H1 (cell line): ENCODE data around the gene FCN2. TPM values are rescaled to one million over a fixed set of nuclear protein-coding genes. Genes with fewer than 3 reads are reported as not detected.
A peak's percentile ranks its signal among the peaks of the same experiment; 100 is the strongest.

ENCODE experiments used
- CTCF ChIA-PET: fragments of 300-600 bp; sonication (Branson Sonifier 250); formaldehyde crosslinking; loops from one replicate; lab custom pipeline; 2021; ENCODE audit not compliant: partially characterized antibody; lab: Charles Lee
- POLR2A ChIA-PET: fragments of 300-600 bp; sonication (Branson Sonifier 250); formaldehyde crosslinking; loops from one replicate; lab custom pipeline; 2021; ENCODE audit warnings: inconsistent platforms; ENCODE audit not compliant: partially characterized antibody; lab: Charles Lee
- DNase-seq, 2 experiments: peaks; one replicate each; pipeline versions ENCODE4 v3.0.0 to v3.0.0-alpha.2; 2010 to 2022; ENCODE audit warnings: low spot score in 2 of 2, low read depth in 1 of 2, mixed read lengths in 1 of 2
- FAIRE-seq: peaks from 2 replicates; lab custom pipeline; 2011; peaks lifted over from hg19 to GRCh38; lab: Jason Lieb, UNC
- H2AFZ ChIP-seq: 2 replicates; pipeline ENCODE4 v1.8.1; 2012; ENCODE audit warnings: low read length, inconsistent platforms
- H2AK5ac ChIP-seq: 2 replicates; pipeline ENCODE4 v1.6.1; 2013; ENCODE audit warnings: low read depth, low read length
- H2BK120ac ChIP-seq: replicated peaks from 2 replicates; pipeline ENCODE3; 2013; ENCODE audit warnings: low read depth, low read length, inconsistent platforms
- H2BK12ac ChIP-seq: 2 replicates; pipeline ENCODE4 v1.6.1; 2013; ENCODE audit warnings: low read depth, low read length
- H2BK15ac ChIP-seq: 2 replicates; pipeline ENCODE4 v1.6.1; 2013; ENCODE audit warnings: low read length
- H2BK20ac ChIP-seq: 2 replicates; pipeline ENCODE4 v1.6.1; 2013; ENCODE audit warnings: low read length
- H2BK5ac ChIP-seq: 2 replicates; pipeline ENCODE4 v1.6.1; 2013; ENCODE audit warnings: low read depth, low read length
- H3K14ac ChIP-seq: 2 replicates; pipeline ENCODE4 v1.6.1; 2013; ENCODE audit warnings: inconsistent platforms; ENCODE audit not compliant: insufficient read length
- H3K18ac ChIP-seq: 2 replicates; pipeline ENCODE4 v1.6.1; 2013; ENCODE audit warnings: low read length; ENCODE audit errors: extremely low read depth
- H3K23ac ChIP-seq: 2 replicates; pipeline ENCODE4 v1.6.1; 2013; ENCODE audit warnings: inconsistent platforms; ENCODE audit not compliant: insufficient read length
- H3K23me2 ChIP-seq: 2 replicates; pipeline ENCODE4 v1.6.1; 2013; ENCODE audit warnings: low read depth, low read length
- H3K27ac ChIP-seq: 2 replicates; pipeline ENCODE4 v1.6.1; 2011; ENCODE audit warnings: low read depth, low read length, inconsistent platforms
- H3K27me3 ChIP-seq, 4 experiments: replicated peaks in 1 of 4; 1 replicate in 1 of 4; 2 replicates in 3 of 4; pipeline versions ENCODE4 v1.6.1 to v1.8.1; 2011 to 2013; ENCODE audit warnings: low read length in 3 of 4, mild to moderate bottlenecking in 3 of 4, inconsistent platforms in 2 of 4, mixed read lengths in 2 of 4, moderate library complexity in 1 of 4; ENCODE audit not compliant: control insufficient read depth in 3 of 4, insufficient read depth in 3 of 4; ENCODE audit errors: extremely low read depth in 1 of 4
- H3K36me3 ChIP-seq, 4 experiments: 2 replicates each; pipeline versions ENCODE4 v1.6.1 to v1.8.1; 2011 to 2013; ENCODE audit warnings: mild to moderate bottlenecking in 4 of 4, low read length in 3 of 4, moderate library complexity in 2 of 4, control low read depth in 1 of 4, inconsistent platforms in 1 of 4; ENCODE audit not compliant: insufficient read depth in 4 of 4, control insufficient read depth in 2 of 4
- H3K4ac ChIP-seq: replicated peaks from 2 replicates; pipeline ENCODE3; 2013; ENCODE audit warnings: low read length, low read depth, mixed read lengths, inconsistent platforms; ENCODE audit not compliant: insufficient read length
- H3K4me1 ChIP-seq, 4 experiments: replicated peaks in 1 of 4; 1 replicate in 1 of 4; 2 replicates in 3 of 4; pipeline versions ENCODE4 v1.6.1 to v1.8.1; 2011 to 2013; ENCODE audit warnings: low read length in 3 of 4, inconsistent platforms in 2 of 4, mixed read lengths in 1 of 4; ENCODE audit not compliant: insufficient read depth in 4 of 4, control insufficient read depth in 3 of 4
- H3K4me2 ChIP-seq, 2 experiments: 2 replicates each; pipeline versions ENCODE4 v1.6.1 to v1.8.1; 2011 to 2013; ENCODE audit warnings: low read depth in 2 of 2, low read length in 2 of 2, control low read depth in 1 of 2, inconsistent platforms in 1 of 2, mild to moderate bottlenecking in 1 of 2; ENCODE audit not compliant: insufficient read depth in 1 of 2
- H3K4me3 ChIP-seq, 4 experiments: fragments of 200-600, 300-600 bp in 1 of 4; sonication (generic), shearing (Covaris generic), sonication (Bioruptor Twin) in 1 of 4; 2 replicates each; pipeline versions ENCODE4 v1.5.1 to v1.8.1; 2011 to 2016; ENCODE audit warnings: low read length in 4 of 4, low read depth in 3 of 4, control low read depth in 2 of 4, inconsistent platforms in 2 of 4, mild to moderate bottlenecking in 2 of 4, mixed read lengths in 1 of 4, moderate library complexity in 1 of 4; ENCODE audit not compliant: insufficient read depth in 2 of 4; ENCODE audit errors: extremely low read depth in 1 of 4
- H3K56ac ChIP-seq: replicated peaks from 2 replicates; pipeline ENCODE3; 2013; ENCODE audit warnings: low read depth, mild to moderate bottlenecking, mixed read lengths, low read length, inconsistent platforms; ENCODE audit not compliant: insufficient read length
- H3K79me1 ChIP-seq: 2 replicates; pipeline ENCODE4 v1.6.1; 2013; ENCODE audit warnings: low read depth, low read length, control low read depth
- H3K79me2 ChIP-seq, 2 experiments: 2 replicates each; pipeline versions ENCODE4 v1.6.1 to v1.8.1; 2012 to 2013; ENCODE audit warnings: low read length in 2 of 2, mild to moderate bottlenecking in 2 of 2, inconsistent platforms in 1 of 2; ENCODE audit not compliant: insufficient read depth in 2 of 2, control insufficient read depth in 1 of 2
- H3K9ac ChIP-seq, 4 experiments: replicated peaks in 1 of 4; 1 replicate in 1 of 4; 2 replicates in 3 of 4; pipeline versions ENCODE4 v1.6.1 to v1.8.1; 2011 to 2013; ENCODE audit warnings: low read depth in 3 of 4, low read length in 3 of 4, control low read depth in 2 of 4, mild to moderate bottlenecking in 2 of 4, moderate library complexity in 2 of 4, inconsistent platforms in 1 of 4; ENCODE audit errors: extremely low read depth in 1 of 4
- H3K9me3 ChIP-seq, 2 experiments: 2 replicates each; pipeline versions ENCODE4 v1.6.1 to v1.8.1; 2012 to 2013; ENCODE audit warnings: mild to moderate bottlenecking in 2 of 2, moderate library complexity in 2 of 2, control low read depth in 1 of 2, inconsistent platforms in 1 of 2, low read depth in 1 of 2, low read length in 1 of 2, mixed read lengths in 1 of 2; ENCODE audit not compliant: insufficient read depth in 2 of 2
- H4K20me1 ChIP-seq, 2 experiments: replicated peaks in 1 of 2; 2 replicates each; pipeline versions ENCODE3 to v1.8.1; 2011 to 2013; ENCODE audit warnings: inconsistent platforms in 2 of 2, low read length in 2 of 2, mild to moderate bottlenecking in 1 of 2; ENCODE audit not compliant: insufficient read depth in 2 of 2, control insufficient read depth in 1 of 2
- H4K5ac ChIP-seq: 2 replicates; pipeline ENCODE4 v1.6.1; 2013; ENCODE audit warnings: low read length, low read depth, mixed read lengths, inconsistent platforms; ENCODE audit not compliant: insufficient read length
- H4K8ac ChIP-seq: 2 replicates; pipeline ENCODE4 v1.8.0; 2013; ENCODE audit warnings: mild to moderate bottlenecking, moderate library complexity, low read length, inconsistent platforms; ENCODE audit not compliant: insufficient read depth; ENCODE audit errors: extremely low read depth
- H4K91ac ChIP-seq: replicated peaks from 2 replicates; pipeline ENCODE3; 2013; ENCODE audit warnings: low read length, mixed read lengths, inconsistent platforms; ENCODE audit not compliant: insufficient read length
- ATF3 ChIP-seq: IDR thresholded peaks from 2 replicates; pipeline ENCODE4 v1.6.1; 2011; ENCODE audit warnings: low read depth, mild to moderate bottlenecking, low read length; ENCODE audit not compliant: insufficient read depth
- CHD1 ChIP-seq: IDR thresholded peaks from 2 replicates; pipeline ENCODE4 v1.6.1; 2012; ENCODE audit warnings: low read depth, low read length, improper control_type of control experiment
- CTCF ChIP-seq, 3 experiments: IDR thresholded peaks; 1 replicate in 2 of 3; 2 replicates in 1 of 3; pipeline versions ENCODE4 v1.5.1 to v1.6.1; 2011; ENCODE audit warnings: low read length in 3 of 3, mild to moderate bottlenecking in 3 of 3, inconsistent platforms in 2 of 3, low read depth in 1 of 3, moderate library complexity in 1 of 3; ENCODE audit not compliant: insufficient read depth in 1 of 3; ENCODE audit errors: control extremely low read depth in 1 of 3
- EP300 ChIP-seq, 2 experiments: IDR thresholded peaks; 1 replicate in 1 of 2; 2 replicates in 1 of 2; pipeline ENCODE4 v1.6.1; 2011 to 2012; ENCODE audit warnings: low read depth in 2 of 2, low read length in 2 of 2, mild to moderate bottlenecking in 2 of 2, borderline replicate concordance in 1 of 2, inconsistent platforms in 1 of 2, moderate library complexity in 1 of 2
- FOSL1 ChIP-seq: IDR thresholded peaks from 2 replicates; pipeline ENCODE4 v1.6.1; 2011; ENCODE audit warnings: mild to moderate bottlenecking, low read depth, low read length, moderate library complexity; ENCODE audit not compliant: insufficient read depth
- GABPA ChIP-seq: IDR thresholded peaks from 2 replicates; pipeline ENCODE4 v1.6.1; 2011; ENCODE audit warnings: mild to moderate bottlenecking, low read length, moderate library complexity, borderline replicate concordance; ENCODE audit not compliant: insufficient read depth
- PHF8 ChIP-seq: fragments of 200-600 bp; sonication (generic); conservative IDR thresholded peaks from 2 replicates; pipeline ENCODE4 v1.7.1; 2012; ENCODE audit warnings: low read depth, mild to moderate bottlenecking, inconsistent platforms, low read length, moderate library complexity
- SIX5 ChIP-seq: IDR thresholded peaks from 2 replicates; pipeline ENCODE4 v1.6.1; 2011; ENCODE audit warnings: mild to moderate bottlenecking, low read depth, low read length
- SRF ChIP-seq: IDR thresholded peaks from 2 replicates; pipeline ENCODE4 v1.6.1; 2011; ENCODE audit warnings: mild to moderate bottlenecking, low read depth, low read length, moderate library complexity
- WGBS, 2 experiments: shearing (Covaris generic) in 1 of 2; methylation state at CpG; one replicate each; pipeline versions ENCODE4 v1.1.6 to v1.1.7; 2013 to 2015; ENCODE audit warnings: low lambda C conversion rate in 2 of 2, mixed read lengths in 2 of 2, inconsistent platforms in 1 of 2, low coverage in 1 of 2, missing lambda C conversion rate in 1 of 2; ENCODE audit not compliant: insufficient replicate concordance in 2 of 2, insufficient coverage in 1 of 2, insufficient read length in 1 of 2; ENCODE audit errors: extremely low coverage in 1 of 2, missing lambda C conversion rate in 1 of 2; 5-methylcytosine and 5-hydroxymethylcytosine counted together
- polyA plus RNA-seq, 7 experiments: library from polyadenylated mRNA; depleted of rRNA in 3 of 7; stranded (reverse) in 5 of 7; unstranded in 2 of 7; fragments of >200 nt in 5 of 7; fragments of 200-250 nt in 2 of 7; gene quantifications; 1 replicate in 5 of 7; 2 replicates in 1 of 7; 4 replicates in 1 of 7; pipeline versions ENCODE4 v1.2.1 to v1.2.3, GENCODE V29; 2011 to 2013; ENCODE audit warnings: missing spikeins in 2 of 7, mixed read lengths in 2 of 7
- total RNA-seq: library from RNA; stranded (reverse); fragmentation: NEBNext Ultra II Directional; extraction: Animal tissue kit (Norgen Biotek cat#: 25700); gene quantifications from 2 replicates; pipeline ENCODE4 v1.2.1, GENCODE V29; 2021

The FCN2 gene
- total and polyA plus RNA-seq, 2 of the 8 experiments (the other 6 are each of a cell fraction or from before 2014, with no cell fraction given), result not detected

GRCh38 chr9:134879664-134880483 lies 736 bp upstream of the FCN2 start:
- H3K14ac ChIP-seq, result no peak overlapping the region
- TF ChIP-seq SIX5 (no peak), FOSL1 (no peak), EP300 (IDR thresholded peaks at IDR 0.05; ENCODE audit: borderline replicate concordance in 1 of 2, low read depth in 2 of 2, low read length in 2 of 2) (no peak), SRF (no peak), CTCF (IDR thresholded peaks at IDR 0.05; ENCODE audit: control extremely low read depth in 1 of 3, insufficient read depth in 1 of 3, low read depth in 1 of 3, low read length in 3 of 3) (no peak), PHF8 (no peak), GABPA (no peak), ATF3 (no peak), CHD1 (no peak)

More at GRCh38 chr9:134879664-134880483, 736 bp upstream of the FCN2 start:
- H3K79me1 ChIP-seq, result no peaks in the 10 kb centered on the region
- no peak overlapping the region for H4K5ac ChIP-seq
- no peaks in the 10 kb centered on the region for H4K20me1 ChIP-seq
- H3K18ac ChIP-seq, result no peak overlapping the region
- H2AK5ac ChIP-seq, result no peak overlapping the region
- no peak overlapping the region for H3K56ac ChIP-seq
- H3K23ac ChIP-seq, result no peak overlapping the region
- no peaks in the 10 kb centered on the region for H3K27me3 ChIP-seq
- FAIRE-seq, result no peak
- H3K9me3 ChIP-seq, result no peaks in the 10 kb centered on the region
- no peaks in the 10 kb centered on the region for H3K79me2 ChIP-seq
- no peaks in the 10 kb centered on the region for H3K4me1 ChIP-seq
- no peak overlapping the region for H2BK5ac ChIP-seq
- H2BK120ac ChIP-seq, result no peak overlapping the region
- ChIA-PET CTCF (no interaction called here), POLR2A (no interaction called here)
- no peaks in the 10 kb centered on the region for H3K36me3 ChIP-seq
- H2BK20ac ChIP-seq, result no peak overlapping the region
- no peak overlapping the region for H2BK12ac ChIP-seq
- H4K91ac ChIP-seq, result no peak overlapping the region
- WGBS, 2 experiments, result 90% methylated on average over 13 of the region's 13 CpGs; no CpG with 5 or more reads in 1 of the 2 experiments
- no peak overlapping the region for H3K9ac ChIP-seq
- no peak overlapping the region for H2AFZ ChIP-seq
- no peak overlapping the region for H3K4ac ChIP-seq
- H3K4me2 ChIP-seq, result no peak overlapping the region
- no peak overlapping the region for H4K8ac ChIP-seq
- no peak overlapping the region for H2BK15ac ChIP-seq
- no peak overlapping the region for H3K4me3 ChIP-seq
- no peak overlapping the region for H3K27ac ChIP-seq
- H3K23me2 ChIP-seq, result no peaks in the 10 kb centered on the region; the same call in 1 of the 2 replicates
- peak in 1 of 2 experiments; percentile 17 for DNase-seq
